Measurements from ENCODE around the gene ZCCHC24.
"Not testable (repeated sequence)": the region's sequence is repeated elsewhere in the genome, so short reads cannot be mapped to it uniquely, and the experiment has no call there.

- TF ChIP-seq EZH2phosphoT487 (IDR thresholded peaks at IDR 0.05; ENCODE audit: borderline replicate concordance, low read length), result not testable (repeated sequence)
- TF ChIP-seq, protein P1, sequence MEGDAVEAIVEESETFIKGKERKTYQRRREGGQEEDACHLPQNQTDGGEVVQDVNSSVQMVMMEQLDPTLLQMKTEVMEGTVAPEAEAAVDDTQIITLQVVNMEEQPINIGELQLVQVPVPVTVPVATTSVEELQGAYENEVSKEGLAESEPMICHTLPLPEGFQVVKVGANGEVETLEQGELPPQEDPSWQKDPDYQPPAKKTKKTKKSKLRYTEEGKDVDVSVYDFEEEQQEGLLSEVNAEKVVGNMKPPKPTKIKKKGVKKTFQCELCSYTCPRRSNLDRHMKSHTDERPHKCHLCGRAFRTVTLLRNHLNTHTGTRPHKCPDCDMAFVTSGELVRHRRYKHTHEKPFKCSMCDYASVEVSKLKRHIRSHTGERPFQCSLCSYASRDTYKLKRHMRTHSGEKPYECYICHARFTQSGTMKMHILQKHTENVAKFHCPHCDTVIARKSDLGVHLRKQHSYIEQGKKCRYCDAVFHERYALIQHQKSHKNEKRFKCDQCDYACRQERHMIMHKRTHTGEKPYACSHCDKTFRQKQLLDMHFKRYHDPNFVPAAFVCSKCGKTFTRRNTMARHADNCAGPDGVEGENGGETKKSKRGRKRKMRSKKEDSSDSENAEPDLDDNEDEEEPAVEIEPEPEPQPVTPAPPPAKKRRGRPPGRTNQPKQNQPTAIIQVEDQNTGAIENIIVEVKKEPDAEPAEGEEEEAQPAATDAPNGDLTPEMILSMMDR (IDR thresholded peaks at IDR 0.05; ENCODE audit: low read depth, low read length, poor library complexity, severe bottlenecking), result not testable (repeated sequence)
These were observed 107.5 kb downstream of the ZCCHC24 start for GRCh38 chr10:79337783-79338469.

All from DOHH2 (cell line).